Spleen (tissue), 11 donors: ENCODE data around the gene PHACTR2. TPM values are rescaled to one million over a fixed set of nuclear protein-coding genes. Genes with fewer than 3 reads are reported as not detected.

Source experiments
- DNase-seq: peaks from one replicate; pipeline ENCODE4 v3.0.0-alpha.2; 2020
- H3K27ac ChIP-seq, 8 donors: fragments of 200-600 bp; sonication (generic) in 7 of 8; 1 replicate in 4 of 8; 2 replicates in 4 of 8; pipeline versions ENCODE4 v1.5.0 to v1.8.0; 2016 to 2021; ENCODE audit warnings: inconsistent platforms in 4 of 8, mild to moderate bottlenecking in 4 of 8, moderate library complexity in 1 of 8
- H3K27me3 ChIP-seq, 7 donors: fragments of 200-600 bp; sonication (generic) in 6 of 7; replicated peaks in 1 of 7; 1 replicate in 4 of 7; 2 replicates in 3 of 7; pipeline versions ENCODE4 v1.5.0 to v1.8.0; 2016 to 2021; ENCODE audit warnings: inconsistent platforms in 3 of 7, mild to moderate bottlenecking in 1 of 7
- H3K36me3 ChIP-seq, 6 donors: fragments of 200-600 bp; sonication (generic) in 5 of 6; 1 replicate in 4 of 6; 2 replicates in 2 of 6; pipeline versions ENCODE4 v1.5.0 to v1.8.0; 2016 to 2021; ENCODE audit warnings: inconsistent platforms in 2 of 6
- H3K4me1 ChIP-seq, 6 donors: fragments of 200-600 bp; sonication (generic) in 5 of 6; 1 replicate in 3 of 6; 2 replicates in 3 of 6; pipeline versions ENCODE4 v1.5.0 to v1.8.0; 2016 to 2021; ENCODE audit warnings: inconsistent platforms in 3 of 6
- H3K4me3 ChIP-seq, 8 donors: fragments of 200-600 bp; sonication (generic) in 7 of 8; 1 replicate in 4 of 8; 2 replicates in 4 of 8; pipeline versions ENCODE4 v1.5.0 to v1.8.0; 2016 to 2021; ENCODE audit warnings: inconsistent platforms in 4 of 8, mild to moderate bottlenecking in 4 of 8, moderate library complexity in 2 of 8
- H3K9me3 ChIP-seq, 8 donors: fragments of 200-600 bp; sonication (generic) in 7 of 8; 1 replicate in 4 of 8; 2 replicates in 4 of 8; pipeline versions ENCODE4 v1.5.0 to v1.8.0; 2016 to 2021; ENCODE audit warnings: inconsistent platforms in 4 of 8
- POLR2A ChIP-seq, 3 donors: fragments of 450-650 bp; IDR thresholded peaks; one replicate each; pipeline ENCODE4 v1.5.1; 2017; ENCODE audit warnings: antibody characterized with exemption in 3 of 3, mild to moderate bottlenecking in 1 of 3
- WGBS, 5 donors: extraction: QIAGEN DNeasy Blood & Tissue Kit in 3 of 5; methylation state at CpG; one replicate each; pipeline versions ENCODE4 v1.1.5 to v1.1.7; 2013 to 2018; 5-methylcytosine and 5-hydroxymethylcytosine counted together
- intact Hi-C: fragments of 100-400 bp; cut with DNase I; formaldehyde crosslinking; loops from one replicate; pipeline ENCODE4 v1.15.0; 2023; ENCODE audit warnings: low total_unique reads
- polyA plus RNA-seq, 3 donors: library from polyadenylated mRNA; stranded (reverse); fragments of 200-250 nt; gene quantifications; one replicate each; pipeline ENCODE4 v1.2.1, GENCODE V29; 2013
- small RNA-seq, 4 donors: library from RNA; depleted of rRNA; stranded (forward); fragments of <200 nt; gene quantifications; one replicate each; pipeline ENCODE3, GENCODE V24; 2016
- total RNA-seq, 7 donors: library from RNA; depleted of rRNA in 3 of 7; stranded (reverse); fragments of >200 nt in 3 of 7; fragmentation: NEBNext Ultra II Directional in 4 of 7; extraction: Animal tissue kit (Norgen Biotek cat#: 25700) in 4 of 7; gene quantifications; one replicate each; pipeline versions ENCODE4 v1.1.0 to v1.2.1, GENCODE V29; 2016 to 2021
- donor health status: healthy with polysubstance abuse.
- donor health status: DM: no; HTN: no; CAD: no; lungs with moderate emphysema.
- donor health status: DM: no; HTN: no; CAD: no.
- donor health status: Bipolar disorder and iron deficiency.
- donor health status: healthy.
- donor health status: DM: no; HTN: no; CAD: no.
- donor health status: DM: yes; HTN: yes; CAD: no.

Gene PHACTR2
- total and polyA plus RNA-seq, 10 donors: 3.5 to 116 (median 76.1) TPM

- no peak for TF ChIP-seq POLR2A (IDR thresholded peaks at IDR 0.05)
- peaks cover 0 to 21% (median 5%) of the 10 kb centered on the region in 8 donors for H3K9me3 ChIP-seq
- no peak for DNase-seq
- H3K27ac ChIP-seq: no peak overlapping the region
- H3K36me3 ChIP-seq: no peaks in the 10 kb centered on the region
- H3K27me3 ChIP-seq: no peaks in the 10 kb centered on the region
- 90 to 96% (median 92%) methylated on average over 2 of the region's 2 CpGs for WGBS, 5 donors
- H3K4me1 ChIP-seq: no peaks in the 10 kb centered on the region
- no peak overlapping the region for H3K4me3 ChIP-seq
- intact Hi-C loops: no loop called here
Observed at GRCh38 chr6:143880412-143880811, 202.6 kb downstream of the PHACTR2 start.

Small RNAs within 50 kb of the gene (small RNA-seq; reads per million reads assigned to genes)
- gene ZC2HC1B: 0 reads per million in 4 donors

Other genes starting within 250 kb of the PHACTR2 start
- gene ADAT2, start 227.3 kb upstream of the PHACTR2 start, total RNA-seq: 10 to 100 TPM in 3 of 7 donors, 1 to 10 TPM in 4; 5.4 to 13.0 (median 9.0) TPM
- 10 to 100 TPM in 2 of 3 donors, 1 to 10 TPM in 1; 8.3 to 17.8 (median 11.3) TPM for gene ADAT2, start 227.3 kb upstream of the PHACTR2 start, polyA plus RNA-seq
- 10 to 100 TPM; 11.8 to 21.2 (median 17.1) TPM for gene PEX3, start 227.2 kb upstream of the PHACTR2 start, total RNA-seq
- gene PEX3, start 227.2 kb upstream of the PHACTR2 start, polyA plus RNA-seq: 10 to 100 TPM in 2 of 3 donors, 1 to 10 TPM in 1; 9.0 to 10.9 (median 10.0) TPM
- 10 to 100 TPM; 26.7 to 59.3 (median 40.0) TPM for gene FUCA2, start 166.2 kb upstream of the PHACTR2 start, total RNA-seq
- 10 to 100 TPM; 12.5 to 15.3 (median 13.7) TPM for gene FUCA2, start 166.2 kb upstream of the PHACTR2 start, polyA plus RNA-seq
- 10 to 100 TPM; 12.4 to 25.8 (median 19.0) TPM for gene LTV1, start 165.4 kb downstream of the PHACTR2 start, total RNA-seq
- gene LTV1, start 165.4 kb downstream of the PHACTR2 start, polyA plus RNA-seq: 10 to 100 TPM; 21.4 to 24.5 (median 23.9) TPM
- gene ZC2HC1B, start 186.5 kb downstream of the PHACTR2 start, total RNA-seq: under 1 TPM in 3 of 7 donors, not detected in 4; 0.27 to 0.85 (median 0.49) TPM
- gene ZC2HC1B, start 186.5 kb downstream of the PHACTR2 start, polyA plus RNA-seq: under 1 TPM in 2 of 3 donors, not detected in 1; 0.17 to 0.30 TPM